Measurements from ENCODE around the gene PADI6. TPM values are rescaled to one million over a fixed set of nuclear protein-coding genes. Genes with fewer than 3 reads are reported as not detected.
"Not testable (repeated sequence)": the region's sequence is repeated elsewhere in the genome, so short reads cannot be mapped to it uniquely, and the experiment has no call there.

Gene PADI6
- total RNA-seq (not detected), polyA plus RNA-seq (not detected), total RNA-seq (0 to 0.06 (median 0) reads per million in 6 experiments)

DNA sequence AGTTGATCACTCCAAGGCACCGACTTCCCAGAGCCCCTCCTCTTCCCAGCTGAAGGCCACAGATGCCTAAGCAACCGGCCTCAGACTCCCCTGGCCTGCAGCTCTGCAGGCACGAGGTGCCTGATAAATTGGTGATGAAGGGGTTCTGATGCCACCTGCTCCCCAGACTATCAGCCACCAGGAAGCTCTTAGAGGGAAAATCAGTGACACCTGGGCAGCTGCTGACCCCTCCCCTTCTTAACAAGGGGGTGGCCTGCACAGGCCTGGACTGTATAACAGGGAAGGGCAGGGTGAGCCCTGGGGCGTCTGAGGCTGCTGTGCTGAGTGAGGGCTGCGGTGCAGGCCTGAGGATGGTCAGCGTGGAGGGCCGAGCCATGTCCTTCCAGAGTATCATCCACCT is at the start of gene PADI6:
TSS of gene PADI6 (plus strand) at position 301 of the 400 bp plus-strand sequence. CDS start at position 351, 50 bp downstream.
- Mint-ChIP-seq H3K27ac (no peak within 1 kb of the TSS), H3K9me3 (no peaks in the 10 kb centered on the region), H3K4me3 (no peak within 1 kb of the TSS)

DNA sequence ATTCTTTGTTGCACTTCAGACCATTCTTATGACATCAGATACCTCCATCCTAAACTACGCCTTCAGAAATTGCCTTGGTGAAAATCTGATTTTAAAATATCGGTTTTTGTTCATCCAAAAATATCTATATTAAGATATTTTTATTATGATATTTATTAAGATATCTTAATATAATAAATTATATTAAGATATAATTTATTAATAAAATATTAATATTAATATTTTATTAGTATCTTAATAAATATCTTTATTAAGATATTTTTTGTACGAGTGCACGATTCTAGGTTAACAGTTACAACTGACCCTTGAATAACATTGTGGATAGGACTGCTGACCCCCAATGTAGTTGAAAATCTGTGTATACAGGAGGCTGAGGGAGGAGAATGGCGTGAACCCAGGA is 43.1 kb upstream of the PADI6 start:
- ATAC-seq (no peak), DNase-seq (no peak)
- Mint-ChIP-seq H3K27me3 (peaks cover 4 to 22% (median 15%) of the 10 kb centered on the region in 5 donors), H3K4me1 (no peaks in the 10 kb centered on the region), H3K27ac (no peak overlapping the region), H3K36me3 (peaks cover 0 to 7% (median 6%) of the 10 kb centered on the region in 3 donors), H3K9me3 (peaks cover 0 to 5% (median 0%) of the 10 kb centered on the region in 9 donors), H3K4me3 (no peak overlapping the region)
- POLR2A ChIA-PET = no interaction called here

More for the DNA sequence above, at the start of gene PADI6:
- Mint-ChIP-seq H3K27me3 (peaks cover 0 to 7% (median 5%) of the 10 kb centered on the region in 5 donors), H3K4me1 (no peaks in the 10 kb centered on the region), H3K36me3 (no peaks in the 10 kb centered on the region)
- no peak for DNase-seq
- POLR2A ChIA-PET = no interaction called here
- ATAC-seq = no peak

DNA sequence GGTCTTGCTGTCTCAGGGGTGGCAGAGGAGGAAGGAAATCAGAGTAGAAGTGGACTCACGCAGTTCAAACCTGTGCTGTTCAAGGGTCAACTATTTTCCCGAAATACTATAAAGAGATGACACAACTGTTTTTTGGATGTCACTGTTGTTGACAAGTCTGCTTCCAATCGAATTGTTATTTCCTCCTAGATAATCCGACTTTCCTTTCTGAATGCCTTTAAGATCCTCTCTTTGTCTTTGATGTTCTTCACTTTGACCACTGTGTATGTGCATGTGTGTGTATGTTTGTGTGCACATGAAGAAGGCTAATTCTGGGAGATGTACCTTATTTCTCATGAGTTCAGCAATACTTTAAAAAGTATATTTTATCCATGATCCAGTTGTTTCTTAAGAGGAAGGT is 42.4 kb upstream of the PADI6 start:
- no peaks in the 10 kb centered on the region for H3K4me1 Mint-ChIP-seq
- peaks cover 0 to 6% (median 4%) of the 10 kb centered on the region in 3 donors for H3K36me3 Mint-ChIP-seq
- POLR2A ChIA-PET = no interaction called here
- peaks cover 0 to 6% (median 0%) of the 10 kb centered on the region in 9 donors for H3K9me3 Mint-ChIP-seq
- H3K27me3 Mint-ChIP-seq = peaks cover 4 to 22% (median 15%) of the 10 kb centered on the region in 5 donors
- ATAC-seq (no peak), DNase-seq (no peak)
- H3K27ac Mint-ChIP-seq = no peak overlapping the region
- no peak overlapping the region for H3K4me3 Mint-ChIP-seq

DNA sequence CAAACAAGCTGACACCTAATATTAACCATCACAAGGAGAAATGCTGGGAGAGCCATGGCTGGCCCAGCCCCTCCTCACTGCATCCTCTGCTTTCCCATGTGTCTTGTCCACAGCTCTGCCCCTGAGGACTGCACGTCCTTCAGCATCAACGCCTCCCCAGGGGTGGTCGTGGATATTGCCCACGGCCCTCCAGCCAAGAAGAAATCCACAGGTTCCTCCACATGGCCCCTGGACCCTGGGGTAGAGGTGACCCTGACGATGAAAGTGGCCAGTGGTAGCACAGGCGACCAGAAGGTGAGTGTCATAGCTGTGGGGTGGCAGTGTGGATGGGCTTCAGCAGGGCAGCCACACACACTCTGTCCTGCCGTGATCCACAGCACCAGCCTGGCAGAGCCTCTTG is 41.1 kb upstream of the PADI6 start:
- peaks cover 0 to 5% (median 0%) of the 10 kb centered on the region in 3 donors for H3K36me3 Mint-ChIP-seq
- POLR2A ChIA-PET = no interaction called here
- ATAC-seq = no peak

DNA sequence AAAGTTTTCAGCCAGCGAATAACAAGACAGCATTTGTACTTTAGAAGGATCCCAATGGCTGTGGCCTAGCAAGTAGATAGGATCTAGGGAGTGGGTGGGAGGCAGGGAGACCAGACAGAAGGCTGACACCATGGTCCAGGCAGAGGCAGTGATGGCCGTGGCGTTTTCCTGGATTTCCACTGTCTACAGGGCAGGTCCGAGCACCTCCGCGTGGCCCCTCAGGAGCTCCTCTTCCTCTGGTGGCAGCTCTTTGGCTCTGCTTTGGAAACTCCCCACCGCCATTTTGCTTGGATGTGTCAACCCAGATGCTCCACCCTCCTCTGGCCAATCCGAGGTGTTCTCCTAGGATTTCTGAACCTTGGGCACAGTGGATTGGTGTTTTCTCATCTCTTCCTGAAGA is 38.9 kb upstream of the PADI6 start:
- H3K36me3 Mint-ChIP-seq = peaks cover 0 to 5% (median 0%) of the 10 kb centered on the region in 3 donors
- ATAC-seq (no peak), DNase-seq (no peak)
- peaks cover 6 to 36% (median 19%) of the 10 kb centered on the region in 5 donors for H3K27me3 Mint-ChIP-seq
- POLR2A ChIA-PET = no interaction called here
- H3K4me3 Mint-ChIP-seq = no peak overlapping the region
- peaks cover 0 to 6% (median 0%) of the 10 kb centered on the region in 9 donors for H3K9me3 Mint-ChIP-seq
- H3K27ac Mint-ChIP-seq = no peak overlapping the region
- peaks cover 0 to 8% (median under 1%) of the 10 kb centered on the region in 4 donors for H3K4me1 Mint-ChIP-seq

More for the DNA sequence above, 41.1 kb upstream of the PADI6 start:
- Mint-ChIP-seq H3K4me1 (no peaks in the 10 kb centered on the region), H3K4me3 (no peak overlapping the region), H3K9me3 (peaks cover 0 to 6% (median 0%) of the 10 kb centered on the region in 9 donors), H3K27ac (peak overlapping the region in 1 of 10 donors; percentile 24), H3K27me3 (peaks cover 4 to 28% (median 15%) of the 10 kb centered on the region in 5 donors)
- no peak for DNase-seq

DNA sequence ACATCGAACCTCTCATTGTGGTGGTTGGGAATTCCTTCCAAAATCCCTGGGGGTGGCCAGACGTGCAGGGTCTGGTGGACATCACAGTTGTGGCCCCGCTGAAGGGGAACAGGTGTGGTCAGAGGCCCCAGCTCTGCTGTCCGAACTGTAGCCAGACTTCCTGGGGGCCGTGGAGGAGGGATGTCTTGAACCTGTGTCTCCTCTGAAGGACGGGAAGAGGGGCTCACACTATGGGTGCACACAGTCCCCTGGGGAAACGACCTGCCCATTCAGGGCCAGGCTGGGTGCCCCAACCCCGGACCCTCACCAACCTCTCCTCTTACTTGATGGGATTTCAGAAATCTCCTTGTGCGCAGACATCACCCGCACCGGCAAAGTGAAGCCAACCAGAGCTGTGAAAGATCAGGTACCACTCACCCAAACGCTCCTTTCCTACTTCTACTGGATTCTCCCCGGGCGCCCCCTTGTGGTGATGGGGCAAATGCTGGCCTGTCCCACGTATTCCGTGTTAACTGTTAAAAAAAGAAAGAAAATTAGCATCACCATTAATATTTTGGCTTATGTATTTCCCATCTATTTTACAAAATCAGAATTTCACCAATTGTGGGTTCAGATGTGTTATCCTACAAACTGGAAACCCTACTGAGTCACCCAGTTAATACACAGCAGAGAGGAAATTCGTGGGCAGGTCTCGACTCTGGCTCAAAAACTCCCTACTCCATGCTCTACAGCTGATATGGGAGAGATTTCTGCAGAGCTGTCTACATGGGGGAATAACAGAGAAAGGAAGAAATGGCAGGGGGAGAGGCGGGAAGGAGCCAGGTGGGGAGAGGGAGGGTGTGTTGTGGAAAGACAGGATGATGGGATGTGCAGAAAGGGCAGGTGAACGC is 35.9 kb upstream of the PADI6 start:
- Mint-ChIP-seq H3K4me3 (no peak overlapping the region), H3K4me1 (peaks cover 0 to 8% (median under 1%) of the 10 kb centered on the region in 4 donors), H3K36me3 (peaks cover 0 to 5% (median 0%) of the 10 kb centered on the region in 3 donors), H3K9me3 (peaks cover 0 to 6% (median 0%) of the 10 kb centered on the region in 9 donors), H3K27me3 (peaks cover 6 to 45% (median 11%) of the 10 kb centered on the region in 5 donors), H3K27ac (no peak overlapping the region)
- ATAC-seq (peak; percentile 52 to 54), DNase-seq (peak; percentile 22 to 77 (median 54))
- POLR2A ChIA-PET = no interaction called here

DNA sequence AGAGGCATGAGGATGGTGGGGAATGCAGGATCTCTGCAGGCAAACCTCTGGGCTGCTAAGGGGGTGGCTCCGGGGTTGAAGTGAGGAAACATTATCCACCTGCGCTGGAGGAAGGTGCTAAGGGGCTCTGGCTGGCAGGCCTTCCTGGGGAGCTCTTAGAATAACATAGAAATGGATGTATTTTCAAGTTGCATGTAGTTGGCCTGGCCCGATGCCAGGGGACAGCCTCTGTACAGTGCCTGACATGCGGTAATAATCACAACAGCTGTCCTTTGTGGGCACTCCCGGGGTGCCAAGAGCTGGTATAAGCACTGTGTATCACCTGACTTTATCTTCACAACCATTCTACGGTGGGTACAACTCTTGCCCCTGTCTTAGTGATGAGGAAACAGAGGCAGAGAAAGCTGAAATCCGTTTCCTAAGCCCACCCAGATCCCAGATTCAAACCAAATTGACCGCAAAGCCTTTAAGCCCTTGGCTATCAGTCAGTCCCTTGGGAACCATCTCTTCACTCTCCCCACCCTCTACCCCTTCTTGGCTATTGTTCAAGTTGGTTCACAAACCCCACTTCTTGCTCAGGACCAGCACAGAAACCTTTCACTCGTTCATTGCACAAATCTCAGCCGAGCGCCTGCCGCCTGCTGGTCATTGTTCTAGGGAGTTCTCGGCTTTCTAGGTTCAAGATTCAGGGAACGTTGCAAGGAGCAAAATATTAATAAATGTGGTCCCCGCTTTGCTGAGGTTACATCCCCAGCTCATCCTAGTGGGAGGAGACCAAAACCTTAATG is 33.1 kb upstream of the PADI6 start:
- Mint-ChIP-seq H3K36me3 (peaks cover 0 to 5% (median under 1%) of the 10 kb centered on the region in 3 donors), H3K4me1 (peaks cover 0 to 8% (median under 1%) of the 10 kb centered on the region in 4 donors), H3K4me3 (no peak overlapping the region), H3K9me3 (peaks cover 0 to 4% (median 0%) of the 10 kb centered on the region in 9 donors), H3K27ac (no peak overlapping the region), H3K27me3 (peaks cover 4 to 25% (median 5%) of the 10 kb centered on the region in 5 donors)
- POLR2A ChIA-PET = no interaction called here
- DNase-seq (no peak), ATAC-seq (no peak)

DNA sequence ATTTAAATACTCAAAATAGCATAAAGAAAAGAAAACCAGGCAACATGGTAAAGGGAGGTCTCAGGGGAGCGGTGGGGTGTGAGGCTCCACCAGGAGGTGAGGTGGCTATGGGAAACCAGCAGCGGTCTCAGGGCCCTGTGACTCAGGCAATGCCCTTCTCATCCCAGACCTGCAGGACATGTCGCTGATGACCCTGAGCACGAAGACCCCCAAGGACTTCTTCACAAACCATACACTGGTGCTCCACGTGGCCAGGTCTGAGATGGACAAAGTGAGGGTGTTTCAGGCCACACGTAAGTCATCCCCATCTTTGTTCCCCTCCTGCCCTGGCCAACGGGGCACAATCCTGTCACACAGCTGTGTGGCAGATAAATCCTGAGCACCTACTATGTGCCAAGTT is 32.5 kb upstream of the PADI6 start:
- Mint-ChIP-seq H3K4me1 (peaks cover 0 to 8% (median under 1%) of the 10 kb centered on the region in 4 donors), H3K36me3 (peaks cover 0 to 8% (median 4%) of the 10 kb centered on the region in 3 donors), H3K9me3 (peaks cover 0 to 8% (median 3%) of the 10 kb centered on the region in 9 donors), H3K27ac (no peak overlapping the region), H3K4me3 (no peak overlapping the region), H3K27me3 (peaks cover 4 to 23% (median 5%) of the 10 kb centered on the region in 5 donors)
- DNase-seq = no peak
- POLR2A ChIA-PET = no interaction called here
- no peak for ATAC-seq

DNA sequence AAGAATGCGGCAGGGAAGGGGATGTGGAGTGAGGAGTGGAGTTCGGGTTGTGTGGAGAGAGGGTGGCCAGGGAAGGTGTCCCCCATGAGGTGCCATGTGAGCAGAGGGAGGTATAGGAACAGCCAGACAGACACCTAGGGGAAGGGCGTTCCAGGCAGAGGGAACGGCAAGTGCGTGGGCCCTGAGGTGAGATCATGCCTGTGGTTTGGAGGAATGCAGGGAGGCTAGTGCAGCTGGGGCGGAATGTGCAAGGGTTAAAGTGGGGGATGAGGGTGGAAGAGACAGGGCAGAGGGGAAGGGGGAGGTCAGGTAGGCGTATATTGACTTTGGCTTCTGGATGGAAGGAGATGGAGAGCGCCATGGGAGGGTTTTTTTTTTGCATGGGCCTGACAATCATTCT is 31.6 kb upstream of the PADI6 start:
- H3K4me1 Mint-ChIP-seq = peaks cover 0 to 8% (median under 1%) of the 10 kb centered on the region in 4 donors
- ATAC-seq = no peak
- POLR2A ChIA-PET = interaction anchor here (0.6 kb wide), 1 partner anchor 1500 kb away, joined by 3 read pairs; no protein-coding TSS in a partner anchor
- peaks cover 4 to 22% (median 5%) of the 10 kb centered on the region in 5 donors for H3K27me3 Mint-ChIP-seq
- no peak for DNase-seq
- no peak overlapping the region for H3K4me3 Mint-ChIP-seq
- H3K27ac Mint-ChIP-seq = peak overlapping the region in 2 of 10 donors; percentile 11 to 36
- peaks cover 0 to 8% (median 3%) of the 10 kb centered on the region in 9 donors for H3K9me3 Mint-ChIP-seq
- H3K36me3 Mint-ChIP-seq = peaks cover 0 to 8% (median 4%) of the 10 kb centered on the region in 3 donors

DNA sequence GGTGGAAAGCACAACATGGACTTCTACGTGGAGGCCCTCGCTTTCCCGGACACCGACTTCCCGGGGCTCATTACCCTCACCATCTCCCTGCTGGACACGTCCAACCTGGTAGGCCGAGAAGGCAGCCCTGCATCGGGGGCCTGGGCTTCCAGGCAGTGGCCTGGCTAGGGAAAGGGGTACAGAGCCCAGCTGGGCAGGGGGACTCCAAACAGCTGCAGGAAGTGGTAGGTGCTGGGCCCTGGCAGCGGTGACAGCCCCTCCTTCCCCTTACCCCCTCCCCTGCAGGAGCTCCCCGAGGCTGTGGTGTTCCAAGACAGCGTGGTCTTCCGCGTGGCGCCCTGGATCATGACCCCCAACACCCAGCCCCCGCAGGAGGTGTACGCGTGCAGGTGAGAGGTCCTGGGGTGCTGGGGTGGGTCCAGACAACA is 30.0 kb upstream of the PADI6 start:
- Mint-ChIP-seq H3K27me3 (peaks cover 0 to 9% (median 2%) of the 10 kb centered on the region in 5 donors), H3K27ac (no peak overlapping the region), H3K4me3 (no peak overlapping the region), H3K36me3 (peaks cover 0 to 8% (median 4%) of the 10 kb centered on the region in 3 donors), H3K9me3 (peaks cover 0 to 8% (median 3%) of the 10 kb centered on the region in 9 donors), H3K4me1 (no peaks in the 10 kb centered on the region)
- ATAC-seq (no peak), DNase-seq (no peak)
- POLR2A ChIA-PET = no interaction called here

DNA sequence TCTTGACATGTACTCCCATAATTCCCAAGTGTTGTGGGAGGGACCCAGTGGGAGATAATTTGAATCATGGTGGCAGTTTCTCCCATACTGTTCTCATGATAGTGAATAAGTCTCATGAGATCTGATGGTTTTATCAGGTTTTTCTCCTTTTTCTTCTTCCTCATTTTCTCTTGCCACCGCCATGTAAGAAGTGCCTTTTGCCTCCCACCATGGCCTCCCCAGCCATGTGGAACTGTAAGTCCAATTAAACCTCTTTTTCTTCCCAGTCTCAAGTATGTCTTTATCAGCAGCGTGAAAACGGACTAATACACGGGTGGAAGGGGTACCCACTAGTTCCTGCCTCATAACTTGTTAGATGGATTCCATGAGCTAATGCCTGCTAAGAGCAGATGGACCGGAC is 26.5 kb upstream of the PADI6 start:
- H3K27ac Mint-ChIP-seq, H3K36me3 Mint-ChIP-seq, H3K9me3 Mint-ChIP-seq, DNase-seq, POLR2A ChIA-PET, ATAC-seq, H3K4me3 Mint-ChIP-seq, H3K27me3 Mint-ChIP-seq: not testable (repeated sequence)
- peaks cover 7 to 20% (median 9%) of the 10 kb centered on the region in 4 donors for H3K4me1 Mint-ChIP-seq

DNA sequence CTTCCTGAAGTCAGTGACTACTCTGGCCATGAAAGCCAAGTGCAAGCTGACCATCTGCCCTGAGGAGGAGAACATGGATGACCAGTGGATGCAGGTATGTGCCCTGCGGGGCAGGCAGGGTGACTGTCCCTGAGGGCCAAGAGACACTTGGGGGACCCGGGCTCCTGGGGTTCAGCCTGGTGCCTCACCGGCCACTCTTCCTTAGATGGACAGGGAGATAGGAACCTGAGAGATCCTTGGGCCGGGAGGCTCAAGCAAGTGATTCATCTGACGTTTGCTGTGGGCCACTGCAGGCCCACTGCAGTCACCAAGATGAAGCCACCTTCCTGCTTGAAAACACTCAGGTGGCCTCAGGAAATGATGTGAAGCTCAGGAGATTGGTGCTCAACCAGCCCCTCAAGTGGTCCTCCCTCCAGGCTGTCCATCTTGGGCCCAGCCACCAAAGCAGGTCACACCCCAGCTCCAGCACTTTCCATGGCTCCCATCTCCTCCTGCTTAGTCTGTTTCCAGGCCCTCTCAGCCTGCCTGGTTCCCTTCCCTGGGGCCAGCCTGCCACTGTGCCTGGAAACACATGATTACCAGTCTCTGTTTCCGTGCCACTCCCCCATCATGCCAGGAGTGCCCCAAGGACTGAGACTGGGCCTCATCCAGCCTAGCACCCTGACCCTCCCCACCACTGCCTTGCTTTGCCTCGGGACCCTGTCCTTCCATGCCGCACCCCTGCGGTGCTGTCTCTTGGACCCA is 25.8 kb upstream of the PADI6 start:
- no peak for ATAC-seq
- POLR2A ChIA-PET = no interaction called here
- no peak overlapping the region for H3K27ac Mint-ChIP-seq
- H3K36me3 Mint-ChIP-seq = peaks cover 0 to 8% (median 4%) of the 10 kb centered on the region in 3 donors
- peaks cover 0 to 8% (median 0%) of the 10 kb centered on the region in 5 donors for H3K27me3 Mint-ChIP-seq
- DNase-seq = no peak
- H3K4me3 Mint-ChIP-seq = no peak overlapping the region
- peaks cover 0 to 8% (median 3%) of the 10 kb centered on the region in 9 donors for H3K9me3 Mint-ChIP-seq
- peaks cover 9 to 25% (median 12%) of the 10 kb centered on the region in 4 donors for H3K4me1 Mint-ChIP-seq

Data from naive thymus-derived CD8-positive, alpha-beta T cell (primary cell).